GM21447 (cell line): ENCODE data around the gene EPHB1.

Source experiments
- ATAC-seq: cut with Tn5 transposase; IDR thresholded peaks from one replicate; pipeline ENCODE4 v1.9.1; 2021; ENCODE audit not compliant: unreplicated experiment

The EPHB1 gene

DNA sequence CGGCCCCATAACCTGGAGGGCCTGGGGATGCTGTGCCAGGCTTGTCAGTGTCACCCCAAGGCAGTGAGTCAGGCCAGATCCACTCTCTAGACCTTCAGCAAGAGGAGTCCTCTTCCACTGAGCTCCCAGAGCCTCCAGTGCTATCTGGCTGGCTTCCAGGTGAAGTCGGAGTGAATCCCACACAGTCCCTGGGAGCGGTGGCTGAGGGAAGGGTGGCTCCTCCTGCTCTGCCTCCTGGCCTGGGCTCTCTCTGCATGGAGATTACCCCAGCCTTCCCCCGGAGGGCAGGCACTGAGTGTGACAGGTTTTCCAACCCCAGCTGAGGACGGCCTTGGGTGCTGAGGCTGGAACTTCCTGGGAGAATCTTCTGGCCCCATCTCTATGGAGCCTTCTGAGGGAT, 82.7 kb downstream of the EPHB1 start:
- no peak for ATAC-seq

DNA sequence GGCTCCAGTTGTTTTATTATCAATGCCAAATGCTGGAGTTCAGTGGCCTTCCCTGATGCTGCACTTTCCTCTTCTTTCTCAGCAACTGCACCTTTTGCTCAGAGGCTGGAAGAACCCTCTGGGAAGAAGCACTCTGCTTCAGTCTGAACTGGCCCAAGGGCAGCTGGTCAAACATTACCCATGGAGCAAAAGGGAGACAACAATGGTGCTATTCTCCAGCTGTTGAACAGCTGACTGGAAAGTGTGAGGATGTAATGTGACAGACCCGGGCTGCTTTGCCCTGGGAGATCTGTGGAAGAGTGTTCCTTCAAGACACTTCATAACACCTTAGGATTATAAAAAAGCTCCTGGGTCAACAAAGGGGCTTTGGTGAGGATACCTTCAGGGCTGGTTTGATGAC, 84.9 kb downstream of the EPHB1 start:
- no peak for ATAC-seq

DNA sequence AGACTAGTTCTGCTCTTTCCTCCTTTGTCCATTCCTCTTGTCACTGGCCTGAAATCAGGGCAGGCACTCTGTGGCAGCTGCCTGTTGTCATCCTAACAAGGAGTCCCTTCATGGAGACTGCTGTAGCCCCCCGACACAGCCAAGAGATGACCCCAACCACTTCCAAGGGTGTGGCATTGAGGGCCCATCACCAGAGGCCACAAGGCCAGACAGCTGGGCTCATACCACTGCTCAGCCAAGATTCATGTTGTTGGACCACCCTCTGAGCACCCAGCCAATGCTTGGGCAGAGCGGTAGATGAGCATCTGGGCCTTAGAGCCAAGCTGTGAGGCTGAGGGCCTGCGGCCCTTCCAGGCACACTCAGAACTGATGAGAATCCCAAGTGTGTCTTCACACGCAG, 85.4 kb downstream of the EPHB1 start:
- no peak for ATAC-seq

DNA sequence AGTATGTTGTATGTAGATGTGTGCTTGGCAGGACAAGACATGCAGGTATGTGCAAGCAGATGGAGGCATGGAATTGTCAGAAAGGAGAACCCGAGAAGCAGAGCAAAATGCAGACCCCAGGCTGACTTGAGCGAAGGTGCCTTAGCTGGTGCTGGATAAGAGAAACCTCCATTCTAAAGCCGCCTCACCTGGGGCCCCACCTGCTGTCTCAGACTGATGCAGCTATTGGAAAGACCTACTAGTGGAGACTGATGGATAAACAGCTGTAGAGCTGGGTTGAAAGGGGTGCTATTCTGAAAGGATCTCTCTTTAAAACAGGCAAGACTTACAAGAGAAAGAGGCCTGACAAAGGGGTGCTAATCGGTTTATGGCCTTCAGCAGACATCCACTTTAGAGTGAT, 86.2 kb downstream of the EPHB1 start:
- ATAC-seq, result no peak

DNA sequence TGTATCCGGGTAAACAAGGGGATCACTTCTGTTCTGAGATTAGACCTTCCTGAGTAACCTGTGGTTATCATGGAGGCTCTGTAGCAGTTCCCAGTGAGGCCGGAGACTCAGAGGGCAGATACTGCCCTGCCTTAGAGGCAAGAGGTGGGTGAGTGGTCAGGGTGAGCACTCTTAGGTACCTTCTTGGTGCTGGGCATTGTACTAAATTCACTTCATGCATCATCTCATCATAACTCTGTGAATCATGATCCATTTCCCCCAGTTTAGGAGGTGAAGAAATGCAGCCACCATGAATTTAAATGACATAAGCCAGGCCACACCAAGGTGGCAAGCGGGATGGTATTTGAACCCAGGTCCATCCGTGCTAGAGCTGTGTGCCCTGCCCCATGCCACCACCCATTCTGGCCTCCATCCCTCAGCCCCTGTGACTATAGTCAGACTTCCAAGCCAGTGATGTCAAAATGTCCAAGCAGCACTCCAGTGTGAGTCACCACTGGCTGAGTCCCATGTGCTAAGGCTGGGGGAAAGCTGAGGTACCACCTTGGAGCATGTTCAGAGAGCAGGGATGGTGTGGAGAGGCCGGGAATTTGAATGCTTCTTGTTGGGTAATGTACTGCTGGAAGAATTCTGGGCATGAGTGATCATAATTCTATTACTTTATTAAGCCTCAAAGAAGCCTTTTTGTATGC, 88.8 kb downstream of the EPHB1 start:
- ATAC-seq, result no peak

DNA sequence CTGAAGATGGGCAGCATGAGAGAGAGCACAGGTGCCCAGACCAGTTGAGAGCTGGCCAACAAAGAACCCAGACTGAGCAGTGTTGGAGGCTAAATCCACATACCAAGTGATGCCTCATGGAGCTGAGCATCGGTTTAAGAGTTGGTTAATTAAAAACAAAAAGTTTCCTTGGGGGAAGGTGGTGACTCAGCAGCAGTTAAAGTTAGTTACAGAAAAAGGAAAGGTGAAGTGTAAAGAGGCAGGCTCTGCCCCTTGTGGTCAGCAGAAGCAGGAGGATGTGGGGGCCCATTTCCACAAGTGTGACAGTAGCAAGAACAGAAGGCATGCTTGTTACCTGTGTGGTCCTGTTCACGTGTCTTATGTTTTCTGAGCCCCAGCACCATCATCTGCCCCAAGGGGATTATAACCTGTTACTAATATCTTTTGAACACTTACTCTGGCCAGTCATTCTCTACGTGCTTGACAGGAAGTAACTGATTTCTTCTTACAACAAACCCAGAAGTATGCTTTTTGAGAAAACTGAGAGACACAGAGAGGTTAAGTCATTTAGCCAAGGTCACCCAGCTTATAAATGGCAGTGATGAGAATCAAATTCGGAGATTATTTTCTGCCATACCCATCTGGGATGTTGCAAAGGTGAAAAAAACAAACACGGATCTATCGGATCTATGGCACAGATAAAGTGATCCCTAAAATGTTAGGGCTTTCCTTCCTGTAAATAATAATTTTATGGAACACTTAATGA, 91.0 kb downstream of the EPHB1 start:
- peak; percentile 96 for ATAC-seq

DNA sequence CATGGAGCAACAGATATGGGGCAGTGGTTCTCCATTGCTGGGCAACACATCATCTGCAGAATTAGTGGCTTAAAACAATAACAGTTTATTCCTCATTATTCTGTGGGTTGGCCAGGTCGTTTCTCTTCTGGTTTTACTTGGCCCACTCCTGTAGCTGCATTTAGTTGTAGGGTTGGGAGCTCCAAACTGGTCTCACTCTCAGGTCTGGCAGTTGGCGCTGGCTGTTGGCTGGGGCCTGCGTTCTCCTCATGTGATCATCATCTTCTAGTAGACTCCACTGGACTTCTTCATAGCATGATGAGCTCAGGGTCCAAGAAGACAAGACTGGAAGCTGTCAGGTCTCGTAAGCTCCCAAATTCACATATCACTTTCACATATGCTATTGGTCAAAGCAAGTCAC, 91.9 kb downstream of the EPHB1 start:
- ATAC-seq, result no peak

DNA sequence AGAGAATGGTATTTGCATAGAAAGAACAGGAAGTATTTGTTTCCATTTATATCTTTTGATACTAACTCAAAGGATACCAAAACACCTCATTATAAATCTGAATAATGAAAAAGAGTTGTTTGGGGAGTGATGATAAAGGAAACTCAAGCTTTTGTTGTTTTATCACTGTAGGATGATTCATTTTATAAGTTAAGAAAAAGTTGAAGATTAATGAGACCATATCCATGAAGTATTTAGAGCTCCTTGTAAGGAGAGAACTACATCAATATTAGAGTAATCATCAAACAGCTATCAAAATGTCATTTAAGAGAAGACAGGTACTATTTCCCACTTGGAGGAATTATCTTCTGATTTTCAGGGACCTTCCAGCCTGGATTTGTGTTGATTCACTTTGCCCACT, 92.5 kb downstream of the EPHB1 start:
- no peak for ATAC-seq

DNA sequence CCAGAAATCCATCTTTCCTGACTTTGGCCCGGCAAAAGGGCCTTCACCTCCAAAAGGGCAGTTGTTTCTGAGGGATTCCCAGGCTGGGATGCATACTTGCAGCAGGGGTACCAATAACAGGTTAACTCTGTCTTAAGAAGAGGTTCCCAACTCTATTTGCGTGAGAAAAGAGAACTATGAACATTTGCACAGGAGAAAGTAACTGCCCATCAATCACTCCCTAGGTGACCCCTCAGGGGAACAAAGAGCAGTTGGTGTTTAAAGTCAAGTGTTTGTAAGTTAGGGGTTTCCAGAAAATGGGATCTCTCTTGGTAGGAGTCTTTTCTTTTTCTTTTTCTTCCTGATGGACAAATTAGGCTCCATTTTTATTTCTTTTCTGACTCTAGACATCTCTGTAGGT, 97.3 kb downstream of the EPHB1 start:
- no peak for ATAC-seq

DNA sequence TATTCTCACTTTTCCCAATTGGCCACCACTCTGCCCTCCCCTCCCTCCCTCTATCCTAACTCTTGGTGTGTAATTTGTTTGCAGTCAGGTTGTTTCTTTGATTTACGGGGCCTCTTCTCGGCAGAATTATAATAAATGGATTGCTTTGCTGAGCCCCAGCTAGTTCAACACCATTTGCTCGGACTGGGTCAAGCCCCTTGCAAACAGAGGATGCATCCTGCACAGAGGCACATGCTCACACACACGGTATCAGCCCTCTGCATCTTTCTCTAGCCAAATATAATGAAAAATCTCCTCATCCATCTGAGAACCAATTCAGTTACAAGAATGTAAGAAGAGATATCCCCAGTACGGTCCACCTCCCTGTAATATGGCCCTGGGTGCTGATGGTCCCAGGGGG, 97.7 kb downstream of the EPHB1 start:
- no peak for ATAC-seq

DNA sequence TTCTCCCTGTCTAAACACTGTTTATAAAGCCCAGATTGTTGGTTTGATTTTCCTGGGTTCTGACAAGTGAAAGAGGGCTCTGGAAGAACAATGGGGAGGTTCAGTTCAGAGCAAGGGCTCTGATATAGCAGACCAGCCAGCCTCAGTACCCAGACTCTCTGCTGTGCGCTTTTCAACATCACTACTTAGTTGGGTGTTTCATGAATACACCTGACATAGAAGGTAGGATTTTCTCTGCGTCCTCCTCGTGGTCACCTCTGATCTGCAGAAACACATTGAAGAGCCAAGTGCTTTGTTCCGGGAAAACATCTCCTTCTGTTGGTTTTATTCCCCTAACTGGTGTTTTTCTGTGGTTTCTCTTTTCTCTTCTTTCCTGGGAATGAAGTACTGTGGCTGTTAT, 99.5 kb downstream of the EPHB1 start:
- ATAC-seq, result no peak

DNA sequence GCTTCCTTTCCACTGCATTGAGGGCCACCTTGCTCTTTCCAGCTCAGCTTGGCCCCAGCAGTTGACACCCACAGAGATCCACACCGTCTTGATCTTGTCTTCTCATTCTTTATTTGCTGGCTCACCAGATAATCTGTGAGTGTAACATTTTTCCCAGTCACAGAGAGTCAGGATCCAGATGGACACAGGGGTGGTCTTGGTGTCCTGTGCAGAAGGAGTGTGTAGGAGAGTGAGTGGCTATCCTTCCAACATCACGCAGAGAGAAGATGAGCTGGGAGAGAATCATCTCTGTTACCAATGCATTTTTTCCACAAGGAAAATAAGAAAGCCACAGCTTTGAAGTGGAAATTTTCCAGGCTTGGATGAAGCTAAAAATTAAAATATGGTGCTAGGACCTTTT, 100.1 kb downstream of the EPHB1 start:
- no peak for ATAC-seq

DNA sequence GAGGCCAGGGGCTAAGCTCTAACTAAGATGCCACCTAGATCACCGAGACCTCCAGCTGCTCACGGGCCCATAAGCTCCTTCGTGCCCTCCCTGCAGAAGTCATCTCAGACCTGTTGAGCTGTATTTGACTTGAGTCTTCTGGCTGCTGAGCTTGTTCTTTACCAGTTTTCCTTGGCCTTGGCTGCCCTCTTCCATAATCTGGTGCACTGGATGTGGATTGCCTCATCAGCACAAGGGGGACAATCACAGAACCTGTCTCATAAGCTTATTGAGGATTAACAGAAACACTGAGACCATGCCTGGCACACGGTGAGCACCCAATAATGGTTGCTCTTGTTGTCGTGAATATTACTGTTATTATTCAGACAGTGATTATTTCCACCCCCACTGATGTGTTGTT, 101.1 kb downstream of the EPHB1 start:
- no peak for ATAC-seq

DNA sequence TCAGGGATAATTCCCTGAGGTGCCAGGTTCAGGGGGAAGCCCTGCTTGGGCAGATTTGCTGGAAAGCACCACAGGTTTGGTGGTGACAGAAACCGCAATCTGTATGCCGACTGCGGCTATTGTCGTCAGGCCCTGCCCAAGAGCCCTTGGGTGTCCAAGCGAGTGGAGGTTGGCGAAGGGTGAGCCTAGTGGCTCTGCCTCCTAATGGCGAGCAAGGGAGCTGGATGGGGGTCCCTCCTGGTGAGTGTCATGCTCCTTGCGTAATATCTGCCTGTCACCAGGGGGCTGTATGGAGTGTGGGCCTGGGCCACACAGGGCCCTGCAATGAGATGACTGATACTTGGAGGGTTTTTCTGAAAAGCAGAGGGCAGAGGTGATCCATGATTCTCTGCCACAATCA, 101.6 kb downstream of the EPHB1 start:
- no peak for ATAC-seq

DNA sequence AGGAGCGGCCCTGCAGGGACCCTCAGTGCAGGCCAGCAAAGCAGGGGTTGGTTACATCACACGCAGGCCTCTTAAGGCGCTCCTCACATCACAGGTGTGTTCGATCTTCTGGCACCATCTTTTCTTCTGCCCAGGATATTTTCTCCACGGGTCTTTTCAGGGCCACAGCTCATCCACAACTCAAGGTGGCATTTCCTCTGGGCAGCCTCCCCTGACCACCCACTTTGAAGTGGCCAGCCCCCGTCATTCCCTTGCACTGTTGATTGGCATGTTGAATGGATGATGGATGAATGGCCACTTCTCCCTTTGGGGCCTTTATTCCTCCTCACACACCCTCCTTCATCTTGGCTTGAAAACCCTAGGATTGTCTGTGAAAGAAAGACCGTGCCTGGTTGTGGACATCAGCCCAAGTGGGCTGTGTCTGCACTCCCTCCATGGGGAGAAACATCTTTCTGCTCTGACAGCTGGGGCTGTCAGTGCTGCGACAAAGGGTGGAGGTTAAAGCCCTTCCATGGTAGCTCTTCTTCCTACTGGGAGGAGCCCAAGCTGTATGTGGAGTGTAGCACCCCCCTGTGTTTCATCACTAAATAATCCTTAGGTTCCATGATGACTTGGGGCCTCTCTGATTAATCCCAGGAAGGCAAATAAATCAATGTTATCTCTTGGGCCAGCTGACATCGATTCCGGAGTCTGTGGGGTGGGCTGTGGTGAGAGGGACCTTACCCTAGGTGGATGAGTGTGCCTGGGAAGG, 102.5 kb downstream of the EPHB1 start:
- no peak for ATAC-seq

DNA sequence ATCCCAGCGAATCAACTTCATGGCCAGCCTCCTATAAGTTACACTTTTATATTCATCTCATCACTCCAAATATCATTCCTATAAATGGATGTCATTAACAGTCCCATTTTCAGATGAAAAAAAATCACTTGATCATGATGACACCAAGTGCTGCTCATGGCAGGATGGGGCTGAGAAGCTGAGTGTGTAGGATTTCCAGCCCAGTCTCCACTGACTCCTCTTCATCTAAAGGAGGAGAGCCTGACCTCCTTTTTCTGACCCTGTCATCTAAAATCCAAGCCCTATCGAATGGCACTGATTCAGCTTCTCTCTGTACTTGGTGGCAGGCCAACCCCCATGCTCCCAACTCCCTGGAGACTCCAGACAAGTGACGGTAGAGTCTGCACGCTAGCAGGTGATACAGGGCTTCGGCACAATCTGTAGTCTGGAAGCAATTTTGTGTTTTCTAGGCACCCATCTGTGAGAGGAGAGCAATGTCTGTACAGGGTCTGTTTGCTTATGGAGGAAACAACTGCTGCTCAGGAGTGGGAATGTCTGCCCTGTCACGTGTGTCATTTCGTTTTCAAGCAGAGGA, 103.2 kb downstream of the EPHB1 start:
- ATAC-seq, result no peak

DNA sequence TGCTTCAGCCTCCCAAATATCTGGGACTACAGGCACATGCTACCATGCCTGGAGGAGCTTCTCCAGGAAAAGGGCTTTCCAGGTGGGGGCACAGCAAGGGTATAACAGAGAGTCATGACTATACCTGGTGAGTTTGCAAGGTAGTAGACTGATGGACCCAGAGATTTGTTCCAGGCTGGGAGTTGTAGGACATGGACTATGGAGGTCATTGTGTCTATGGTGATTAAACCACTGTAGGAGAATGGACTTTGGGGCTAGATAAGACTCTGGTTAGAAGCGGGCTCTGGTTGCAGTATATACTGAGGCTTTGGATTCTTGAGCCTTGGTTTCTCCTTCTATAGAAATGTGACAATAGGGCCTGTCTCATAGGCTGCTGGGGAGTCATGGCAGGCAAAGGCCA, 104.7 kb downstream of the EPHB1 start:
- no peak for ATAC-seq

DNA sequence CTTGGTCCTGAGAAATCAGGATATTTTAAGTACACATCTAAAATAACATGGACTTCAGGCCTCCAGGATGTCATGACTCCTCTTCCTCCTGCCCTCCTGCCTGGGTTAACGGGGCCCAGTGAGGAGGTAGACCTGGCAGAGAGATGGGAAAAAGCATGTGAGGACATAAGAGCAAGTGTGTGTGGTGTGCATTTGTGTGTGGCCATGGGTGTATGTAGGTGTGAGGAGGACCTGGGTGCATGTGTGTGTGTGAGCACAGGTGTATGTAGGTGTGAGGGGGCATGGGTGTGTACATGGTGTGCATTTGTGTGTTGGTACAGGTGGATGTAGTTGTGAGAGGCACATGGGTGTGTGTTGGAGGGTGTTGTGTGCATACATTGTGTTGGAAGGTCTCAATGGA, 105.4 kb downstream of the EPHB1 start:
- ATAC-seq, result no peak

DNA sequence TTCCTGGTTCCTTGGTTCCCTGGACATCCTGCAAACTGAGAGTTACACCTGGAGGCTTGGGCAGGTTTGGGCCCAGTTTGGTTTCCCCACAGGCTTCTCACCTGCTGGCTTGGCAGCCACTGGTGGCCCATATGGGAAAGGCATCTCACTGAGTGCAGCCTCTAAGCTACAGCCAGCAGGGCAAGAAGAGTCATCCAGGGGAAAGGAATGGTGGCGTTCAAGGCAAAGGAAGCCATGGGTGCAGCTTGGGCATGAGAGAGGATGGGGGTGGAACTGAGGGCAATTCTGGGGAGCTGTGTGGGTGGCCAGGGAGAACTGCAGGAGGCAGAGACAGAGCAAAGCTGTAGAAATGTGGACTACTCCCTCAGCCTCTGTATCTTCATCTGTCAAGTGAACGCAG, 106.4 kb downstream of the EPHB1 start:
- ATAC-seq, result no peak

DNA sequence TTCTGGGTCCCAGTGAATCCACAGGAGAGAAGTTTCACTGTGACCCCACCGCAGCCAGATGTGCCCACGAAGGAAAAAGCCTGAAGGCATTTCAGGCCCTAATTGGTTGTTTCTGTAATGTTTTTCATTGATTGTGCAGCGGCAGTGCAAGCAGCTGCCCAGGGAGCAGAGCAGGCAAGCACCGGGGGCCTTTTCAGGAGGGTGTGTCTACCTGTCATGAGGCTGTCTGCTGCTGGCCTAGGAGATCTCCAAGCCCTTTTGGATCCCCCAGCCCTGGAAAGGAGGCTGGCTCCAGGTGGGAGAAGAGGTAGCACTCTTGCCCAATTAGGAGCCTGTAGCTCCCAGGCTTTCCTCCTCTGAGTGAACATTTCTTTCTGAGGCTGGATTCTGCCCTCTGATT, 108.8 kb downstream of the EPHB1 start:
- peak; percentile 24 for ATAC-seq

DNA sequence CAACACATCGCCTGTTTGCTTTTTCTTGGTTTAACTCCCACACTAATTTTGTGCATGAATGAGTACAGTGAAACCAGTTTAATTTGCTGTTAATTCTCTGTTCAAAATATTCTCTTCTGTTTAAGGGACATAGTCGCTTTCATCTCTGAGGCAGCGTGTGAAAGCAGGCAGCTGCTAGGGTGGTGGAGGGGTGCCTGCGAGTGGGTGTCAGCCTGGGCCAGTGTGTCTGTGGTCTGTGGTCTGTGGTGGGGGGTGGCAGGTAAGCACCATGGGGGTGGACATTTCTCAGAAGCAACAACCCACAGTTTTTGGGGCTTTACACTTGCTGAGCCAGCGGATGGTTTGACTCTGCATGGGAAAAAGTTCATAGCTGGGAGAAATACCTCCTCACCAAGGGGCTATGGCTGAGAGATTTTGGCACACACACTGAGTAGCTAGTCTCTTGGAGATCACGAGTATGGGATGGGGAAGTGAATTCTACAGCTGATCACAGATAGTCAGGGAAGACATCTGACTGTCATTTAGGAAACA, 109.2 kb downstream of the EPHB1 start:
- peak; percentile 91 for ATAC-seq
